Parathyroid adenoma (tissue), 2 donors: ENCODE measurements around the gene ZKSCAN1.
"Not testable (repeated sequence)": the region's sequence is repeated elsewhere in the genome, so short reads cannot be mapped to it uniquely, and the experiment has no call there.

ENCODE experiments used
- H2AFZ ChIP-seq: fragments of 300-600 bp; sonication (generic); one replicate; pipeline ENCODE4 v1.7.0; 2017; ENCODE audit warnings: antibody characterized with exemption, mild to moderate bottlenecking
- H3K27ac ChIP-seq: fragments of 300-600 bp; sonication (generic); one replicate; pipeline ENCODE4 v1.7.0; 2017
- H3K27me3 ChIP-seq: fragments of 300-600 bp; sonication (generic); one replicate; pipeline ENCODE4 v1.7.0; 2017; ENCODE audit warnings: low read length; ENCODE audit not compliant: control insufficient read depth, insufficient read depth
- H3K36me3 ChIP-seq: fragments of 300-600 bp; sonication (generic); one replicate; pipeline ENCODE4 v1.7.0; 2017; ENCODE audit warnings: low read length; ENCODE audit not compliant: control insufficient read depth, insufficient read depth
- H3K4me1 ChIP-seq: fragments of 300-600 bp; sonication (generic); one replicate; pipeline ENCODE4 v1.7.0; 2017; ENCODE audit warnings: control low read depth
- H3K4me2 ChIP-seq: fragments of 300-600 bp; sonication (generic); one replicate; pipeline ENCODE4 v1.7.0; 2017; ENCODE audit warnings: low read length
- H3K4me3 ChIP-seq: fragments of 300-600 bp; sonication (generic); one replicate; pipeline ENCODE4 v1.7.0; 2017; ENCODE audit warnings: low read depth, low read length
- H3K79me2 ChIP-seq: fragments of 300-600 bp; sonication (generic); one replicate; pipeline ENCODE4 v1.7.0; 2017; ENCODE audit warnings: control low read depth
- H3K9ac ChIP-seq: fragments of 300-600 bp; sonication (generic); one replicate; pipeline ENCODE4 v1.7.0; 2017; ENCODE audit warnings: mild to moderate bottlenecking
- H3K9me3 ChIP-seq: fragments of 300-600 bp; sonication (generic); one replicate; pipeline ENCODE4 v1.7.0; 2017; ENCODE audit warnings: low read length; ENCODE audit not compliant: control insufficient read depth
- TF ChIP-seq, protein P1 (sequence below): fragments of 300-600 bp; sonication (generic); IDR thresholded peaks from one replicate; pipeline ENCODE4 v1.7.0; 2017; ENCODE audit warnings: antibody characterized with exemption, mild to moderate bottlenecking
- donor health status: primary hyperparathyroidism.

Gene ZKSCAN1

DNA sequence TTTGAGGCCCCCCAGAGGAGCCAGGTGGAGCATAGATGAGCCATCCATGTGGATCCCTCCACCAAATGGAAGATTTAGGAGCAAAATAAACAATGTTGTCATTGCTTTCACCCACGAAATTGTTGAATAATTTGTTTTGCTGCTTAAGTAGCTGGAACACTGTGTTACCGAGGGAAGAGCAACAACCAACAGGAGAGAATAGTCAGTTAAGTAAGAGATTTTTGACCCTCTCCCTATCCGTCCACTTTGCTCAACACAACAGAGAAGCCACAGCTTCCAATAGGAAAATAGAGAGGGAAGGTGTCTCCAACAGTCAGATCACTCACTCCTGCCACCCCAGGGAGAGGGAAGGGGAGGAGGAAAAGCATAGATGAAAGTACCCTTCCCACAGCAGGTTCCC is 3.9 kb upstream of the ZKSCAN1 start:
- Histone ChIP-seq H2AFZ (no peak overlapping the region), H3K36me3 (no peaks in the 10 kb centered on the region), H3K79me2 (peaks cover 15% of the 10 kb centered on the region), H3K9me3 (no peaks in the 10 kb centered on the region), H3K27ac (no peak overlapping the region), H3K4me3 (no peak overlapping the region), H3K9ac (no peak overlapping the region), H3K4me1 (peaks cover 9% of the 10 kb centered on the region), H3K27me3 (no peaks in the 10 kb centered on the region), H3K4me2 (no peak overlapping the region)
- TF ChIP-seq, protein P1, sequence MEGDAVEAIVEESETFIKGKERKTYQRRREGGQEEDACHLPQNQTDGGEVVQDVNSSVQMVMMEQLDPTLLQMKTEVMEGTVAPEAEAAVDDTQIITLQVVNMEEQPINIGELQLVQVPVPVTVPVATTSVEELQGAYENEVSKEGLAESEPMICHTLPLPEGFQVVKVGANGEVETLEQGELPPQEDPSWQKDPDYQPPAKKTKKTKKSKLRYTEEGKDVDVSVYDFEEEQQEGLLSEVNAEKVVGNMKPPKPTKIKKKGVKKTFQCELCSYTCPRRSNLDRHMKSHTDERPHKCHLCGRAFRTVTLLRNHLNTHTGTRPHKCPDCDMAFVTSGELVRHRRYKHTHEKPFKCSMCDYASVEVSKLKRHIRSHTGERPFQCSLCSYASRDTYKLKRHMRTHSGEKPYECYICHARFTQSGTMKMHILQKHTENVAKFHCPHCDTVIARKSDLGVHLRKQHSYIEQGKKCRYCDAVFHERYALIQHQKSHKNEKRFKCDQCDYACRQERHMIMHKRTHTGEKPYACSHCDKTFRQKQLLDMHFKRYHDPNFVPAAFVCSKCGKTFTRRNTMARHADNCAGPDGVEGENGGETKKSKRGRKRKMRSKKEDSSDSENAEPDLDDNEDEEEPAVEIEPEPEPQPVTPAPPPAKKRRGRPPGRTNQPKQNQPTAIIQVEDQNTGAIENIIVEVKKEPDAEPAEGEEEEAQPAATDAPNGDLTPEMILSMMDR = no peak

DNA sequence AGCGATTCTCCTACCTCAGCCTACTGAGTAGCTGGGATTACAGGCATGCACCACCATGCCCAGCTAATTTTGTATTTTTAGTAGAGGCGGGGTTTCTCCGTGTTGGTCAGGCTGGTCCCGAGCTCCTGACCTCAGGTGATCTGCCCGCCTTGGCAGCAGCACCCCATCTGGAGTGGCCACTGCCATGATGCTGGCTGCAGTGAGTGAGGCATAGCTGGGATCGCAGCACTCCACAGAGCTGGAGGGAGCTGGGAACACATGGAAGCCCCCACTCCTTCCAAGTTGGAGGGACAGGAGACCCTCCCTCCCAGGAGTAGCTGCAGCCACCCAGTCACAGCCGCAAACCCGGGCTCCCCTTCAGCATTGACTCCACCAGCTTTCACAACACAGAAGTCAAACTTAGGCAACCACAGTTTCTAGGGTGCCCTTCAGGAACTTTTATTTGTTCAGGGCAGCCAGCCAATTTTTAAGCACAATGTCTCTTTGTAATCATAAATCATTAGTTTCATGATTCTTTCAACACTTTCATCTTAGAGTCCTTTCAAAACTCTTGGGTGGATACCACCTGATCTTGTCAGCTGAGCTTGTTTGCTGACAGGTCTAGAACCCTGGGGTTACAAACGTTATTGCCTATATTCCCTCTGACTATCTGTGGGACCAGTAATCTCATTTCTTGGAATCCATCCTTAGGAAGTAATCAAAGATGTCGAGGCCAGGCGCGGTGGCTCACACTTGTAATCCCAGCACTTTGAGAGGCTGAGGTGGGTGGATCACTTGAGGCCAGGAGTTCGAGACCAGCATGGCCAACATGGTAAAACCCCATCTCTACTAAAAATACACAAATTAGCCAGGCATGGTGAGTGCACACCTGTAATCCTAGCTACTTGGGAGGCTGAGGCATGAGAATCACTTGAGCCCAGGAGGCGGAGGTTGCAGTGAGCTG is 2.7 kb upstream of the ZKSCAN1 start:
- H3K4me2 ChIP-seq, H3K4me3 ChIP-seq, H3K9me3 ChIP-seq, H2AFZ ChIP-seq, H3K36me3 ChIP-seq, H3K27me3 ChIP-seq, H3K27ac ChIP-seq, H3K9ac ChIP-seq: not testable (repeated sequence)
- Histone ChIP-seq H3K4me1 (peaks cover 19% of the 10 kb centered on the region), H3K79me2 (peaks cover 22% of the 10 kb centered on the region)

DNA sequence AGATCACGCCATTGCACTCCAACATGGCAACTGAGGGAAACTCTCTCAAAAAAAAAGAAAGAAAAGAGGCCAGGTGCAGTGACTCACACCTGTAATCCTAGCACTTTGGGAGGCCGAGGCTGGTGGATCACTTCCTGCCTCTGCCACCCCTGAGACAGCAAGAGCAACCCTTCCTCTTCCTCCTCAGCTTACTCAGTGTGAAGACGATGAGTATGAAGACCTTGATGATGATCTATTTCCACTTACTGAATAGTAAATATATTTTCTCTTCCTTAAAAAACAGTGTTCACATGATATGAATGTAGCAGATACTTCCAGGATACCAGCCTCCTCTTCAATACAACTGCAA is 2.1 kb upstream of the ZKSCAN1 start:
- peaks cover 26% of the 10 kb centered on the region for H3K79me2 ChIP-seq
- no peak overlapping the region for H3K4me3 ChIP-seq
- no peak overlapping the region for H3K27ac ChIP-seq
- H3K4me2 ChIP-seq = no peak overlapping the region
- TF ChIP-seq, protein P1 = no peak
- H3K4me1 ChIP-seq = peaks cover 19% of the 10 kb centered on the region
- no peak overlapping the region for H3K9ac ChIP-seq
- no peak overlapping the region for H2AFZ ChIP-seq
- no peaks in the 10 kb centered on the region for H3K9me3 ChIP-seq
- H3K36me3 ChIP-seq = no peaks in the 10 kb centered on the region
- no peaks in the 10 kb centered on the region for H3K27me3 ChIP-seq

DNA sequence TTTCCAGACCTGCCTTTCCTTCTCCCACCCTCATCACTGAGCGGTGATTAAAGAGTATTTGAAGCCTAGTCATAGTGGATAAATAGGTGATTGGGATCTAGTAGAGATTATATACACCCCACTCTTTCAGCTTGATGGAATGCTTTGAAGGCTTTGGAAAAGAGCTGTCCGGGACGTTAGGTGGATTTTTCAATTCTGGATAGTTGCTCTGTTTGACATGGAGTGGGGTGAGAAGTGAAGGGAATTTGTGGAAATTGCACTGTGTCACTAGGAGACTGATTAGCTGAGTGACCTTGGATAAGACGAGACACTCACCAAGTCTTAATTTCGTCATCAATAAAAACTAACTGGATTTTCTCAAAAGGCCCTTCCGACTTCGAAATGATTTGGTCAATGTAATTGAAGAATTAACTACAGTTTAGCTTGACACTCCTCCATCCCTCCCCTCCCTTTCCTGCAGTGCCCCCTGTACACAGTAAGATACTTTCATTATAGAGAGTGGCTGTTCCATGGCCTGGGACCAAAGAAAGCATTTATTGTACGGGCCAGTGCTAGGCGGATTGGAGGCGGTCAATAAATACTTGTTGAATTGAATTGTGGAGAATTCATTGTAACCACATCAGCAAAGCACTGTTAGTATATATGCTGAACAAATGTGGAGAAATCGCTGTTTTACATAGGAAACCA is 962 bp downstream of the ZKSCAN1 start:
- H3K36me3 ChIP-seq = no peaks in the 10 kb centered on the region
- H3K4me3 ChIP-seq = peak overlapping the region; percentile 74
- H3K9ac ChIP-seq = peak overlapping the region; percentile 95
- peaks cover 19% of the 10 kb centered on the region for H3K4me1 ChIP-seq
- peaks cover 42% of the 10 kb centered on the region for H3K79me2 ChIP-seq
- H3K4me2 ChIP-seq = peak overlapping the region; percentile 89
- TF ChIP-seq, protein P1 = no peak
- no peaks in the 10 kb centered on the region for H3K27me3 ChIP-seq
- peak overlapping the region; percentile 73 for H3K27ac ChIP-seq
- H3K9me3 ChIP-seq = no peaks in the 10 kb centered on the region
- peak overlapping the region; percentile 98 for H2AFZ ChIP-seq

DNA sequence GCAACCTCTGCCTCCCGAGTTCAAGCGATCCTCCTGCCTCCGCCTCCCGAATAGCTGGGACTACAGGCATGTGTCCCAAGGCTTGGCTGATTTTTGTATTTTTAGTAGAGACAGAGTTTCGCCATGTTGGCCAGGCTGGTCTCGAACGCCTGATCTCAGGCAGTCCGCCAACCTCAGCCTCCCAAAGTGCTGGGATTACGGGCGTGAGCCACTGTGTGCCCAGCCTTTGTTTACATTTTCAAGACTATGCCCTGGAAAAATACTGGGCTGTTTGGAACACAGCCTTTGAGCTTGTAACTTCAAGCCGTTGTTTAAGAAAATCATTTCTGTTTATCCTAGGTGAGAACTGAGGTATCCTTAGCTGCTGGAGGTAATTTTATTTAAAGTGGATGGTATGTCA is 1.9 kb downstream of the ZKSCAN1 start:
- TF ChIP-seq, protein P1 = no peak
- no peaks in the 10 kb centered on the region for H3K9me3 ChIP-seq
- H2AFZ ChIP-seq = no peak overlapping the region
- H3K36me3 ChIP-seq = no peaks in the 10 kb centered on the region
- H3K4me3 ChIP-seq = no peak overlapping the region
- H3K4me2 ChIP-seq = no peak overlapping the region
- no peaks in the 10 kb centered on the region for H3K27me3 ChIP-seq
- peaks cover 19% of the 10 kb centered on the region for H3K4me1 ChIP-seq
- H3K79me2 ChIP-seq = peaks cover 50% of the 10 kb centered on the region
- no peak overlapping the region for H3K27ac ChIP-seq
- no peak overlapping the region for H3K9ac ChIP-seq
